Measurements from ENCODE around the gene CNOT3.
"Not testable (repeated sequence)": the region's sequence is repeated elsewhere in the genome, so short reads cannot be mapped to it uniquely, and the experiment has no call there.

The CNOT3 gene

DNA sequence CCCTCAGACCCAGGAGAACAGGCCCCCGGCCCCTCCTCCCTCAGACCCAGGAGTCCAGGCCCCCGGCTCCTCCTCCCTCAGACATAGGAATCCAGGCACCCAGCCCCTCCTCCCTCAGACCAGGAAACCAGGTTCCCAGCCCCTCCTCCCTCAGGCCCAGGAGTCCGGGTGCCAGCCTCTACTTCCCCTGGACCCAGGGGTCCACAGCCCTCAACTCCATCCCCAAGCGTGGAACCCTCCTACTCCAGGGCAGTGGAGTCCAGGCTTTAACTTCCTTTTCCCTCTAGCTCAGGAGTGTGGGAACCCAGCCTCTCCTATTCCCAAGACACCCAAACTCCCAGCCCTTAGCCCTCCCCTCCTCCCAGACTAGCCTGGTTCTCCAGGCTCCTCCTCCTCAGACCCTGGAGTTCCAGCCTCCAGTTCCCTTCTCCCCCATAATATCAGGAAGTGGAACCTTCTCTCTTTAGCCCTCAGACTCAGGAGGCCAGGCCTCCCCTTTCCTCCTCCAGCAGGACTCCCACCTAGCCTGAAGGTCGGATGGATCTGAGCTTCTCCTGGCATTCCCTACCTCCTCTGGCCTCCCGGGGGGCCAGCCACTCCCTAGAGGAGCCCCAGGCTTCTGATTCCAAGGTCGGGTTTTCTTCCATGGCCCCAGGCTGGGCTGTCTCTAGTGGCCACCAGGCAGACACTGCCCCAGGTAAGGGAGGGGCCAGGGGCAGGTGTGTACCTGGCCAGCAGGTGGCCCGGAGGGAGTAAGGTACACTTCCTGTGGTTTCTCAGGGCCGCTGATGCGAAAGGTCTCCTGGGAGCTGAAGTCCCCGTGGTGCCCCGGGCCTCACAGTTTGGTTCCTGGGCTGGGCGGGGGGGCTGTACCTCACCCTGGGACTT, 35.2 kb downstream of the CNOT3 start, which contains the start of gene TMC4:
TSS of gene TMC4 (minus strand) at position 690 of the 888 bp plus-strand sequence. CDS start at position 647, 43 bp downstream.
- peak; percentile 79 for DNase-seq

DNA sequence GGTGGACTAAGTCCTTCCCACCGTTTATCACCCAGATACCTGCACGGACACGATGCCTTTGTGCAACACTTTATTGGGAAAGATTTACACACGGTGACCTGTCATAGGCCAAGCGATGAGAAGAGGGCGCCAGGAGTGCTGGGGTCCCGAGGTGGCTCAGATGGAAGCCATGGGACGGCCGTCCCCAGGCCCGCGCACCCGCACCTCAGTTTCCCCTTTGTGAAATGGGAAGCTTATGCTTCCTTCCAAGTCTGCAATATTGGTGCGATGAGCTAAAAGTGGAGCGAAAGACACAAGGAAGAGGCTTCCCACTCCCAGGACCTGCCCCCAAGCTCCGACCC, 35.8 kb downstream of the CNOT3 start:
- DNase-seq: no peak

- DNase-seq: no peak
Measured at GRCh38 chr19:54173951-54174834, 36.6 kb downstream of the CNOT3 start.

- no peak for DNase-seq
Measured at GRCh38 chr19:54178581-54179261, 41.2 kb downstream of the CNOT3 start.

- DNase-seq: no peak
Measured at GRCh38 chr19:54179262-54179852, 41.8 kb downstream of the CNOT3 start.

- no peak for DNase-seq
Measured at GRCh38 chr19:54179921-54180461, 42.4 kb downstream of the CNOT3 start.

GRCh38 chr19:54180691-54181091, 43.1 kb downstream of the CNOT3 start:
- no peak for DNase-seq

DNA sequence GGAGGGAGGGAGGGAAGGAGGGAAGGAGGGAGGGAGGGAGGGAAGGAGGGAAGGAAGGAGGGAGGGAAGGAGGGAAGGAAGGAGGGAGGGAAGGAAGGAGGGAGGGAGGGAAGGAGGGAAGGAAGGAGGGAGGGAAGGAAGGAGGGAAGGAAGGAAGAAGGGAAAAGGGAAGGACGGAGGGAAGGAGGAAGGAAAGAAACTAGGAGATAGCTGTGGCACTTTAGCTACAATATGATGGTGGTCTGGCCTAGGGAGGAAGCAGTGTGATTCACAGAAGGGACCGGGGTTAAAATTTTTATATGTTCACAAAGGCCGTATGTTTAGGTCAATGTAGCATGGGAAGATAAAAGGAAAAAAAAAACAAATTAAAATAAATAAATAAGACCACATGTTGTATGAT, 44.3 kb downstream of the CNOT3 start:
- not testable (repeated sequence) for DNase-seq

- no peak for DNase-seq
Measured at GRCh38 chr19:54183431-54183830, 45.9 kb downstream of the CNOT3 start.

DNA sequence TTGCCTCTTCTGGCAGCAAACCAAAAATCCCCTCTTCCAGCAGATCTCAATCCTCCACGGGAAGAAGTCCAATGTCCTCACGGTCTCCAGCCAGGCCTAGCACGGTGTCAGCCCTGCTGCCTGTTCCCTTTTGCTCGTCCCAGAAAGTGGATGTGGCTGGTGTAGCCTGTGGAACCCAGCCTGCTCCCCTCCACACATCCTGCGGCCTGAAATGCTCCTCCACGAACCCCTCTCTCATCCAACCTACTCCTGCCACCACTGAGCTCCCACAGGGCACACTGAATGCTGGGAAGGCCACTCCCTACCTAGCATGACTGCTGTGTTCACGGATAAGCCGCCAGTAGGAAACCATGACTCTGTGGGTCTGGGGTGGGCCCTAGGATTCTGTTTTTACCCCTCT, 48.8 kb downstream of the CNOT3 start:
- DNase-seq: no peak

DNA sequence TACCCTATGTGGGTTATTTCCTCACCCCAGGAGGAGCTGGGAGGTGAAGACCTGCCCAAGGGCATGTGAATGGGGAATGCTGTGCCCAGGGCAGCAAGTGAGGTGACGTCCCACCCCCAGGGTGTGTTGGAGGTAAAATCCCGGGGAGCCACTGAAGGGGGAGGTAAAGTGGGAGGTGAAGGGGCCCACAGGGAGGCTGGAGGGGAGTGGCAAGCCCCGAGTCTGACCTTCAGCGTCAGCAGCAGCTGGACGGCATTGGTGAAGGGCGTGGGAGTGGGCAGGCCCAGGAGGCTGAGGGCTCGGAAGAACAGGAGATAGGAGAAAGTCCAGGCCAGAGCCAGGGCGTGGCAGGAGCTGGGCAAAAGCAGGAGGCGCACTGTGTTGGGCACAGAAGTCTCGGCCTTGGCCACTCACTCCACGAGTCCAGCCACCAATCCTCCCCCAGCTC, 49.4 kb downstream of the CNOT3 start:
- no peak for DNase-seq

GRCh38 chr19:54188215-54188871, 50.8 kb downstream of the CNOT3 start:
- no peak for DNase-seq

DNA sequence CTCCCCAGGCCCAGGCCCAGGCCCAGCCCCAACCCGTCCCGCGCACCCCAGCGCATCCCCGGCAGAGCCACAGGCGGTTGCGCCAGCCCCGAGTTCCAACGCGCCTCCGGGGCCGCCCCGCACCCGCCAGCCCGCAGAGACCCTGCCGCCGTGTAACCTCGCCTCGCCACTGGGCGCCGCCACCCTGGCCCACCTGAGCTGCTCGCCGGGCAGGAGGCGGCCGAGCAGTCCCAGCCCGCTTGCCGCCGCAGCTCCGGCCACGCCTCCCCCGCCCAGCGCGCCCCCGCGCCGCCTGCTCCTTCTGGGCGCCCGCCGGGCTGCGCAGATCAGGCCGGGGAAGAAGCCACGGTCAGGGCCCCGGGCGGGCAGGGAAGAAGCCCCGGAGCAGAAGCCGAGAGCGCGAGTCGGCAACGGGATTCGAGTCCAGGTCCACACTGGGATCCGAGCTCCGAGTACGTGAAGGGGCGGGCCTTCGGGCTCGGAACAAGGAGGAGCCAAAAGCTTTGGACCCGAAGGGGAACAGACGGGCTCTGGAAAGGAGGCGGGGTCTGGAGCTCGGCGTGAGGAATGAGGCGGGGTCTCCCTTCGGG, 51.7 kb downstream of the CNOT3 start, which contains the start of gene MBOAT7:
TSS of gene MBOAT7 (minus strand) at position 436 of the 590 bp plus-strand sequence. CDS start 1,072 bp downstream, outside the sequence.
- DNase-seq: no peak

DNA sequence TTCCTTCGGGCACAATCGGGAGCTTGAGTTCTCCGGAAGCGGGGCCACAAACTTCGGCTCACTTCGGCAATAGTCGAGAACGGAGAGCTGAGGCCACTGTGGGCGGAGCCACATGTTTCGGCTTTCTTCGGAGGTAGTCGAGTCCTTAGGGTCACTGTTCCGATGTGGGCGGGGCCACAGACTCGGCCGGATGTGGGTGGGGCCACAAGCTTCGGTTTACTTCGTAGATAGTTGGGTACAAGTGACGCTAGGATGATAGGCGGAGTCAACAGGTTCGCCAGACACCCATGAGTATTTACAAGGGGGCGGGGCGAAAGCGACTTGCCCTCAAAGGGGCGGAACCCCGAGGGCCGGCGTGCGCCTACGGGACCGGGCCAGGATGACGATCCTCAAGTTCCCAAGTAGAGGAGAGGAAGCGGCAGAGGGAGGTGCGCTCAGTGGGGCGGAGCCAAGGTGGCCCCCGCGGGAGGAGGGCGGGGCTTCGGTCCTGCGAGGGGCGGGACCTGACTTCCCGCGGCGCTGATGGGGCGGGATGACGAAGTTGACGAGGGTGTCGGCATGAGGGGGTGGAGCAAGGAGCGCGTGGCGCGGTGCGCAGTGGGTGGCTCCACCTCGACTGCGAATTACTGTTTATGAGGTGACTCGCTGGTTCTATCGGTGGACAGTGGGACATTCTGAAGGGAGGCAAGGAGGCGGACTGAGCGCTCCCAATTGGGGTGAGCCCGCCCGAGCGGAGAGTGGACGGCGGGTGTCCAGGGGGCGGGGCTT, 52.4 kb downstream of the CNOT3 start:
- DNase-seq: peak; percentile 100

DNA sequence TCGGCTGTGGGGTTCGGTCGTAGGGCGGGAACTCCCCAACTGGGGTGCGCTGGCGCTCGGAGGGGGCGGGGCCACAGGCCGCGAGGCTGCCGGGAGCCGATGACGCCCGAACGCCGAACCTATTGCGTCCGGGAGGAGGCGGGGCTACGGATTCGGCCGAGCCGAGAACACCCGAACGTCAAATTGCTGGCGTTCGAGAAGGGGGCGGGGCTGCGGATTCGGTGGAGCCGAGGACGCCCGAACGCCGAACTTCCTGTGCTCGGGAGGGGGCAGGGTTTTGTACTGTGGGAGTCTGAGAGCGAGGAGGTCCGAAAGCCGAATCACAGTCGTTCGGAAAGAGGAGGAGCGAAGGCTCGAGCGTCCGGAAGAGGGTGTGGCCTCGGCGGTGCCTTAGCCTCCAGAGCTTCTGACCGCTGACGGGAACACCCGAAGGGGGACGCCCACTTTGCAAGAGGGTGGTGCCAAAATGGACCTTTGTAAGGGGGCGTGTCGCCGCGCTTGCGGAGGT, 53.0 kb downstream of the CNOT3 start:
- peak; percentile 98 for DNase-seq

DNA sequence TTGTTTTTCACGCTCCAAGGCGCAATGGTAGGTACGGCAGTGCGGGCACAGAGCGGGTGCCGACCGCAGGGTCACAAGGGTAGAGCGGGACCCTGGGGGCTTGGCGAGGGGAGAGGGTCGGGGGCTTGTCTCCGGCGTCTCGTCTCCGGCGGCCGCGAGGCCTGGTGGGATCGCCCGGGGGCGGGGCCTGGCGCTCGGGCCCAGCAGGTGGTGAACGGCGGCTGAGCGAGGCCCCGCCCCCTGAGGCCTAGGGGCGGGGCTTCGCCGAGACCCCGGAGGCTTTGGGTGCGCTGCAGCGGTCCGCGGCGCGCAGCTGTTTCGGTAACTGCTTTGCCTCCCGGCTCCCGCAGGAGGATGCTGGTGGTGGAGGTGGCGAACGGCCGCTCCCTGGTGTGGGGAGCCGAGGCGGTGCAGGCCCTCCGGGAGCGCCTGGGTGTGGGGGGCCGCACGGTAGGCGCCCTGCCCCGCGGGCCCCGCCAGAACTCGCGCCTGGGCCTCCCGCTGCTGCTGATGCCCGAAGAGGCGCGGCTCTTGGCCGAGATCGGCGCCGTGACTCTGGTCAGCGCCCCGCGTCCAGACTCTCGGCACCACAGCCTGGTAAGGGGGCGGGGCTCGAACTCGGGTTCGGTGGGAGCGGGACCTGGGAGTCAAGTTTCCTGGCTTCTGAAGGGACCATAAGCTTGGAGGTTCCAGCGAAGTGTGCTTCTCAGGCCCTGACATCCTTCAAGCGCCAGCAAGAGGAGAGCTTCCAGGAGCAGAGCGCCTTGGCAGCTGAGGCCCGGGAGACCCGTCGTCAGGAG, 53.6 kb downstream of the CNOT3 start, which contains the start of gene TSEN34:
TSS of gene TSEN34 (plus strand) at position 298 of the 800 bp plus-strand sequence. CDS start at position 355, 57 bp downstream.
- DNase-seq: peak; percentile 88

- no peak for DNase-seq
Measured at GRCh38 chr19:54191811-54192453, 54.4 kb downstream of the CNOT3 start.

DNA sequence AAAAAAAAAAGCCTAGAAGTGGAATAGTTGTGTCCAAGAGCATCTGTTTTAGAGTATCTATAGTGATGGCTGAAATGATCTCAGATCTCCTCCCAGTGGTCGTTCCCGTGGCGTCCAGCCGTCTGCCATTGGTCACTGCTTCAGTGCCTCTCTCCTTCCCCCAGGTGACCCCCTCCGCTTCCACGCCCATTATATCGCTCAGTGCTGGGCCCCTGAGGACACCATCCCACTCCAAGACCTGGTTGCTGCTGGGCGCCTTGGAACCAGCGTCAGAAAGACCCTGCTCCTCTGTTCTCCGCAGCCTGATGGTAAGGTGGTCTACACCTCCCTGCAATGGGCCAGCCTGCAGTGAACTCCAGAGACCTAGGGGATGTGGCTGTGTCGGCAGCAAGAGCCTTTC, 55.4 kb downstream of the CNOT3 start:
- no peak for DNase-seq

DNA sequence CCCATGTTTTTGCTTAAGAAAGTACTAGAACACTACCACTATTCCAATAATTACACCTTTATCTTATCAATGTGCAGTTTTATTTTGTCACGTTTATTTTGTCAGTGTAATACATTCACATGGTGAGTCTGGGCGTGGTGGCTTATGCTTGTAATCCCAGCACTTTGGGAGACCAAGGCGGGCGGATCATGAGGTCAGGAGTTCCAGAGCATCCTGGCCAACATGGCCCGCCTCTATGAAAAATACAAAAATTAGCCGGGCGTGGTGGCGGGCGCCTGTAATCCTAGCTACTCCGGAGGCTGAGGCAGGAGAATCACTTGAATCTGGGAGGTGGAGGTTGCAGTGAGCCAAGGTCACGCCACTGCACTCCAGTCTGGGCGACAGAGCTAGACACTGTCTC, 56.9 kb downstream of the CNOT3 start:
- DNase-seq: not testable (repeated sequence)

Data from NCI-H774 (cell line).